ENCODE results near the gene ADISSP. TPM values are rescaled to one million over a fixed set of nuclear protein-coding genes. Genes with fewer than 3 reads are reported as not detected.

ADISSP gene
- total and polyA plus RNA-seq, 2 donors (not counting 3 experiments of a cell fraction or from before 2014, with no cell fraction given) = 55.0 to 67.5 TPM

- POLR2A ChIA-PET = no interaction called here
- no peaks in the 10 kb centered on the region for H3K27me3 ChIP-seq (ENCODE audit: control insufficient read depth in 2 of 2, insufficient read depth in 2 of 2, low read length in 2 of 2)
- CTCF ChIA-PET = interaction anchor here (0.6 to 5.6 kb wide), 7 partner anchors 10 to 73 kb away, joined by 3 to 75 read pairs (median 6); partner anchors contain the start of gene ADISSP
- H3K4me2 ChIP-seq (ENCODE audit: insufficient read depth, low read length) = no peak overlapping the region
- no peak overlapping the region for H3K27ac ChIP-seq (ENCODE audit: insufficient read depth, low read depth, low read length)
- no peak overlapping the region for H3K9ac ChIP-seq (replicated peaks; ENCODE audit: extremely low read depth, insufficient read depth, low read length)
- peaks cover 0 to 3% of the 10 kb centered on the region in 2 experiments for H3K36me3 ChIP-seq (ENCODE audit: control insufficient read depth in 2 of 2, extremely low read depth in 1 of 2, insufficient read depth in 2 of 2, low read length in 2 of 2)
- DNase-seq (ENCODE audit: low read depth, low spot score) (no peak), FAIRE-seq (no peak)
- H3K9me1 ChIP-seq (replicated peaks; ENCODE audit: control insufficient read depth, extremely low read depth, insufficient read depth, low read length) = no peaks in the 10 kb centered on the region
- H3K4me1 ChIP-seq (ENCODE audit: control insufficient read depth, extremely low read depth, insufficient read depth, low read length) = no peaks in the 10 kb centered on the region
- TF ChIP-seq EZH2 (IDR thresholded peaks at IDR 0.05; ENCODE audit: borderline replicate concordance, low read depth, low read length, severe bottlenecking) (no peak), JUN (IDR thresholded peaks at IDR 0.05; ENCODE audit: borderline replicate concordance, insufficient read depth, insufficient read length, low read depth) (no peak), CTCF (IDR thresholded peaks at IDR 0.05; ENCODE audit: extremely low read depth in 1 of 2, insufficient read depth in 1 of 2, low read depth in 1 of 2, low read length in 2 of 2) (peak; percentile 40 to 42), MAX (IDR thresholded peaks at IDR 0.05; ENCODE audit: insufficient read depth, insufficient read length) (no peak), POLR2AphosphoS5 (IDR thresholded peaks at IDR 0.05; ENCODE audit: insufficient read depth, low read depth, low read length) (no peak)
- intact Hi-C loops (cut with micrococcal nuclease) = loop anchor here (1.0 to 5.0 kb wide), 2 partner anchors 34 to 73 kb away; no protein-coding TSS in a partner anchor
- H3K79me2 ChIP-seq (ENCODE audit: control insufficient read depth, insufficient read depth, low read length) = no peaks in the 10 kb centered on the region
- H2AFZ ChIP-seq (ENCODE audit: low read depth, low read length) = no peak overlapping the region
- no TSS peak for BruUV-seq (replicated peaks)
- no peak overlapping the region for H3K4me3 ChIP-seq (replicated peaks in 1 of 3; ENCODE audit: insufficient read depth in 1 of 3, low read depth in 1 of 3, low read length in 3 of 3)
- dilution Hi-C loops (cut with MboI; ENCODE audit: extremely low pct_ligation_motif_present, low sequenced_read_pairs) = no loop called here
- H4K20me1 ChIP-seq (replicated peaks; ENCODE audit: control insufficient read depth, extremely low read depth, insufficient read depth, low read length) = no peaks in the 10 kb centered on the region
- H3K9me3 ChIP-seq (replicated peaks; ENCODE audit: control insufficient read depth, insufficient read depth, low read length) = no peaks in the 10 kb centered on the region
Observed at GRCh38 chr20:3749689-3750531, 17.6 kb downstream of the ADISSP start.

All from endothelial cell of umbilical vein (primary cell).